Measurements from ENCODE around the gene ENOX1.

ENOX1 gene

GRCh38 chr13:43653980-43654379 lies 132.8 kb downstream of the ENOX1 start:
- no peaks in the 10 kb centered on the region for H3K9me3 Mint-ChIP-seq
- H3K36me3 Mint-ChIP-seq (ENCODE audit: low read depth): no peaks in the 10 kb centered on the region
- peaks cover 23% of the 10 kb centered on the region for H3K27me3 Mint-ChIP-seq (ENCODE audit: low read depth)
- H3K4me3 Mint-ChIP-seq: no peak overlapping the region
- no peaks in the 10 kb centered on the region for H3K4me1 Mint-ChIP-seq (ENCODE audit: low read depth)
- no peak overlapping the region for H3K27ac Mint-ChIP-seq

GRCh38 chr13:43653395-43653794 lies 133.4 kb downstream of the ENOX1 start:
- H3K4me1 Mint-ChIP-seq (ENCODE audit: low read depth): no peaks in the 10 kb centered on the region
- no peak overlapping the region for H3K27ac Mint-ChIP-seq
- no peak overlapping the region for H3K4me3 Mint-ChIP-seq
- H3K9me3 Mint-ChIP-seq: no peaks in the 10 kb centered on the region
- H3K27me3 Mint-ChIP-seq (ENCODE audit: low read depth): peaks cover 17% of the 10 kb centered on the region
- no peaks in the 10 kb centered on the region for H3K36me3 Mint-ChIP-seq (ENCODE audit: low read depth)

GRCh38 chr13:43652760-43653159 lies 134.0 kb downstream of the ENOX1 start:
- Mint-ChIP-seq H3K4me3 (no peak overlapping the region), H3K27ac (no peak overlapping the region), H3K9me3 (no peaks in the 10 kb centered on the region), H3K27me3 (ENCODE audit: low read depth) (peaks cover 14% of the 10 kb centered on the region), H3K36me3 (ENCODE audit: low read depth) (no peaks in the 10 kb centered on the region), H3K4me1 (ENCODE audit: low read depth) (no peaks in the 10 kb centered on the region)

DNA sequence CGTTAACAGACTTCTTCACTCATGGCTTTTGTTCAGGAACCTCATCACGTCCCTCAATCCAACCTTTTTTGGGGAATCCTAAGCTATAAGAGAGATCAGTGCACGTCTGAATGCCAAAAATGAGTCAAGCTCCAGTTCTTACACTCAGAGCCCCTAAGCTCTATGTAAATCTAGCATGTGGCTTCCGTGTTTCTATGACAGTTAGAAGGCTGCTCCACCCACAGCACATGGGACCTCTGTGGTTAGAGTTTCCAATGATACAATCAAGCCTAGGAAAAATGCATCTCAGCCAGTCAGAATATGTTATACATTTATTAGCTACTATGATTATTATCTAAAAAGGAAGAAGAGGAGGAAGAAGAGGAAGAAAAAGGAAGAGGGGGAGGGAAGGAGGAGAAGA lies 135.9 kb downstream of the ENOX1 start:
- no peaks in the 10 kb centered on the region for H3K36me3 Mint-ChIP-seq (ENCODE audit: low read depth)
- no peak overlapping the region for H3K27ac Mint-ChIP-seq
- no peak overlapping the region for H3K4me3 Mint-ChIP-seq
- no peaks in the 10 kb centered on the region for H3K9me3 Mint-ChIP-seq
- H3K27me3 Mint-ChIP-seq (ENCODE audit: low read depth): peaks cover 12% of the 10 kb centered on the region
- no peaks in the 10 kb centered on the region for H3K4me1 Mint-ChIP-seq (ENCODE audit: low read depth)

- H3K4me1 Mint-ChIP-seq (ENCODE audit: low read depth): no peaks in the 10 kb centered on the region
- no peak overlapping the region for H3K27ac Mint-ChIP-seq
- H3K4me3 Mint-ChIP-seq: no peak overlapping the region
- H3K36me3 Mint-ChIP-seq (ENCODE audit: low read depth): no peaks in the 10 kb centered on the region
- no peaks in the 10 kb centered on the region for H3K27me3 Mint-ChIP-seq (ENCODE audit: low read depth)
- H3K9me3 Mint-ChIP-seq: no peaks in the 10 kb centered on the region
These were observed 138.0 kb downstream of the ENOX1 start for GRCh38 chr13:43648733-43649132.

- Mint-ChIP-seq H3K9me3 (no peaks in the 10 kb centered on the region), H3K27ac (no peak overlapping the region), H3K4me3 (no peak overlapping the region), H3K27me3 (ENCODE audit: low read depth) (no peaks in the 10 kb centered on the region), H3K36me3 (ENCODE audit: low read depth) (no peaks in the 10 kb centered on the region), H3K4me1 (ENCODE audit: low read depth) (no peaks in the 10 kb centered on the region)
These were observed 139.3 kb downstream of the ENOX1 start for GRCh38 chr13:43647471-43647870.

DNA sequence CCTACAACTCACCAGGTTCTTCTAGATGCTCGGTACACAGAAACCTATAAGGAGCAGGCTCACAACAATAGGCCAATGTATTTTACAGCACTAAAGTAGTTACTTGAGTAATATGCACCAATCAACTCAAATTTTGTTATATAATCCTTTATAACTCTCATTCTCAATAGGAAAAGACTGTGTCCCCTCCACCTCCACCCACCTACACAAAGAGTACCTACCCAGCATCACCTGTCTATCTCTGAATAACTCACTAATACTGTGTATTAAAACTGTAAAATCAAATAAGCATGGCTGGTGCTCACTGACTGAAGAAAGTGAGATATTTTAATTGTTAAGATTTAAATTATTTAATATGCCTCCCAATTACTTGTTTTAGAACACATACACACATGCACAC lies 146.3 kb downstream of the ENOX1 start:
- no peaks in the 10 kb centered on the region for H3K4me1 Mint-ChIP-seq (ENCODE audit: low read depth)
- peaks cover 6% of the 10 kb centered on the region for H3K27me3 Mint-ChIP-seq (ENCODE audit: low read depth)
- no peaks in the 10 kb centered on the region for H3K9me3 Mint-ChIP-seq
- no peak overlapping the region for H3K27ac Mint-ChIP-seq
- H3K4me3 Mint-ChIP-seq: no peak overlapping the region
- no peaks in the 10 kb centered on the region for H3K36me3 Mint-ChIP-seq (ENCODE audit: low read depth)

DNA sequence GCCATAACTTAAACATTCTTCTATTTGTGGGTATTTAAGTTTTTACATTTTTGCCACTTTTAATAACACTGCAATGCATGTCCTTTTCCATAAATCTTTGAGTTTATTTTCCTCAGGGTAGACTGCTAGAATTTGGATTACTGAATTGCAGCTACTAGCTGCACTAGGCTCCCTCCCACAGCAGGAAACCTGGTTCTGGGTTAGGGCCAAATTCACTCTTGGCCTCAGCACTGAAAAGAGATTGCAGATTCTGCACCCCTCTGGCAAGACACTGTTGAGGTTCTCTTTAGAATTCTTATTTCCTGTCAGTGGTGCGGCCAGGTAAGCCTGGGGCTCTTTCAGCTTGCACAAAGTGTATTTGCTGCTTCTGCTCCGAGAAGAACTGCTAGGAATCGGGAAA lies 155.7 kb downstream of the ENOX1 start:
- Mint-ChIP-seq H3K27ac (no peak overlapping the region), H3K27me3 (ENCODE audit: low read depth) (no peaks in the 10 kb centered on the region), H3K36me3 (ENCODE audit: low read depth) (no peaks in the 10 kb centered on the region), H3K9me3 (no peaks in the 10 kb centered on the region), H3K4me3 (no peak overlapping the region), H3K4me1 (ENCODE audit: low read depth) (no peaks in the 10 kb centered on the region)

DNA sequence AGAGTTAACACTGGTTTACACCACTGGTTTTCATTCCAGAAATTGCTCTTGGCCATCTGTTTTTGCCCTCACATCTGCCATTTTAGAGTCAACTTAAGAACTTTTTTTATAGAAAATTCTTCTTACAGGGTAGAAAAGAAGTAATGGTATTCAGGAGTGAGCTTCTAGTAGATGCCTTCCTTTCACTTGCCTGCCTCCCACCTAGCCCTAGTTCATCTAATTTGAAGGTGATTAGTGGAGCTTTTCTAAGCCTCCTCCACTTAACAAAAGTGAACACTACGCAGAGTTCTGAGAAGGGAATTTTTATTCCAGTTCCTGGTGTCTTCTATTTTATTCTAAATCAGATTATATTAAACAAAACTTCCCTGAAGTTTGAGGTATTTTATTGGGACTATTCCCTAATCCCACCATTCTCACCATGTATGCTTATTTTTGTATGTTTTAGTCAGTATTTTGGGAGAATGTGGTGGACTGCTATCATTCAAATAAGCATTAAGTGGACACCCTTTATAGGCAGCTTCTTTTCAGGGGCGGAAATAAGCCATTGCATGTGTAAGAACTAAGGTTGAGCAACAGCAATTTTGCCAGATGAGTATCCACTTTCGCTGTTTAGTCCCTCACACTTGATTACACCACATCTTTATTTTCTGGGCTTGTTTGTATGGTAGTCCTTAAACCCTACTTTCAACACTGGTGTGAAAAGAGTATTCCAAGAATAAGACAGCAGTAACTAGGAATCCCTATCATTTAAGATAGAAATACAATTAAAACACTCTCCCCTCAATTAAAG lies 156.9 kb downstream of the ENOX1 start:
- no peaks in the 10 kb centered on the region for H3K4me1 Mint-ChIP-seq (ENCODE audit: low read depth)
- H3K27ac Mint-ChIP-seq: no peak overlapping the region
- H3K9me3 Mint-ChIP-seq: no peaks in the 10 kb centered on the region
- H3K27me3 Mint-ChIP-seq (ENCODE audit: low read depth): no peaks in the 10 kb centered on the region
- no peaks in the 10 kb centered on the region for H3K36me3 Mint-ChIP-seq (ENCODE audit: low read depth)
- no peak overlapping the region for H3K4me3 Mint-ChIP-seq

GRCh38 chr13:43626994-43627393 lies 159.8 kb downstream of the ENOX1 start:
- Mint-ChIP-seq H3K27me3 (ENCODE audit: low read depth) (no peaks in the 10 kb centered on the region), H3K9me3 (peaks cover 4% of the 10 kb centered on the region), H3K4me3 (no peak overlapping the region)

DNA sequence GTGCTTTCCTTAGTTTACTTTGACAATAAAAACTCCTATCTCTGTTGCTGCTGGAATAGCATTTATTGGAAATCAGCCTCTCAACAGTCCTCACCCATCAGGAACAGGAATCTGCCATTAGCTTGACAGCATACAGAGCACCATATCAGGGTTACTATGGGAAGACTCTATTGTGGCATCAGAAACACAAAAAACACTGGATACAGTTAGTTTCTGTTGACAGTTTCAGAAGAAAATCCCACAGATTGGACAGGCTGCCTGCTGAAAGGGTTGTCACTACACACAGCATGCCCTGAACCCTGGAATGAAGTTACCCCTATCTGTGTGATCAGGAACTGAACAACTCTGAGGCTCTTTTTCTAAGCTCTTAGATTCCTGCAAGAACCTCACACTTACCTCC lies 172.7 kb downstream of the ENOX1 start:
- Mint-ChIP-seq H3K4me3 (no peak overlapping the region), H3K27me3 (ENCODE audit: low read depth) (no peaks in the 10 kb centered on the region), H3K27ac (no peak overlapping the region), H3K4me1 (ENCODE audit: low read depth) (no peaks in the 10 kb centered on the region), H3K36me3 (ENCODE audit: low read depth) (no peaks in the 10 kb centered on the region), H3K9me3 (no peaks in the 10 kb centered on the region)

More at GRCh38 chr13:43626994-43627393, 159.8 kb downstream of the ENOX1 start:
- no peaks in the 10 kb centered on the region for H3K36me3 Mint-ChIP-seq (ENCODE audit: low read depth)
- no peaks in the 10 kb centered on the region for H3K4me1 Mint-ChIP-seq (ENCODE audit: low read depth)
- no peak overlapping the region for H3K27ac Mint-ChIP-seq

DNA sequence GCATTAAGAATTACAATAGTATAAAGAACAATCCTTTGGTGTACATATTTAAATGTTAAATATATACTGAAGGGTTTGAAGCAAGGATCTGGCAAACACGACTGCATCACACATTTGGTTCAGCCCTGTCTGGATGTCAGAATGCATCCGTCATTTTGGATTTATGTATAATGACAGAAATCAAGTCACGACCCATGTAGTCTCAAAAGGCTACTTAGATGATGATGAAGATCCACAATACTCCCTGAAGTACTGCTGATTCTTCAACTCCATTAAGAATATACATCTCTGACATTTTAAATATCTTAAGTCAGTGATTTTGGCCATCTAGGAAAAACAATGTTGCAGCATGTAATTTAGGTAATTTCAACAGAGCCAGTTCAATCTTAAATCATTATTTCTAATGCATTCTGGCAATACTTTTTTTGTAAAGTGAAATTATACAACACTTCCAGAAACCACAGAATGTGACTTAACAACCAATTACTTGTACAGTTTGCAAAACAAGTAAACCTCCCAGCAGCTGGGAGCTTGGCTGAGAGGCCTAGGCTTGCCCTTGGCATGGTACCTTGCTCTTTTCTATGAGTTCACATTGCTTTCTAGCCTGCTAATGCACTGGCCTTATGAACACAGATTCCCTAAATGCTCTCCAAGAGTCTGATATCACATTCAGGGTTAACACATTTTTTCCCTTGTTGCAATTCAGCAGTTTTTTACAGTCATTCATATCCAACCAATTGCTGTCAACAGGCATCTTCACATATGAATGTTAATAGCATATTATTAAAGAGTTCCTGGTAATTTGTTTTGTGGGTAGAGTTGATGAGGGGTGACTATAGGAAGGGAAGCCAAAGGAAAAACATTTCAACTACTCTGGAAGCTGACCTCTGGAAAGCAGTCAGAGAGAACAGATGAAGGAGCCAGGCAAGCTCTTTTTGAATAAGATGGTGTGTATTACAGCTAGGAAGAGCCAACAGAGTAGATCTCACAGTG lies 175.2 kb downstream of the ENOX1 start:
- Mint-ChIP-seq H3K27me3 (ENCODE audit: low read depth) (no peaks in the 10 kb centered on the region), H3K36me3 (ENCODE audit: low read depth) (no peaks in the 10 kb centered on the region), H3K9me3 (no peaks in the 10 kb centered on the region), H3K27ac (no peak overlapping the region), H3K4me1 (ENCODE audit: low read depth) (no peaks in the 10 kb centered on the region), H3K4me3 (no peak overlapping the region)

- H3K4me1 Mint-ChIP-seq (ENCODE audit: low read depth): no peaks in the 10 kb centered on the region
- no peak overlapping the region for H3K27ac Mint-ChIP-seq
- H3K9me3 Mint-ChIP-seq: peaks cover 5% of the 10 kb centered on the region
- no peaks in the 10 kb centered on the region for H3K27me3 Mint-ChIP-seq (ENCODE audit: low read depth)
- H3K36me3 Mint-ChIP-seq (ENCODE audit: low read depth): no peaks in the 10 kb centered on the region
- H3K4me3 Mint-ChIP-seq: no peak overlapping the region
These were observed 178.2 kb downstream of the ENOX1 start for GRCh38 chr13:43608400-43609137.

DNA sequence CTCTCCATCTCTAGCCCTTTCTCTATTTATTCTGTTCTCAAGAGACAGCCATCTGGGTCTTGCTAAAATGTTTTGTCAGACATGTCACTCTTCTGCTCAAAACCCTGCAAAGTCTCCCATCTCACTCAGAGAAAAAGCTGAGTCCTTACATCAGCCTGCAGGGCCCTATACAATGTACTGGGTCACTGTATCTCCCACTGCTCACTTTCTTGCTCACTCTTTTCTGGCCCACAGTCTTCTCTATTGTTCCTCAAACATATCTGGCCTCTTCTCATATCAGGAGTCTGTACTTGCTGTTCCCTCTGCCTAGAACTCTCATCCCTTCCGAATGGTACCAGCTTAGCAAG lies 189.2 kb downstream of the ENOX1 start:
- no peaks in the 10 kb centered on the region for H3K9me3 Mint-ChIP-seq
- H3K4me1 Mint-ChIP-seq (ENCODE audit: low read depth): peaks cover 5% of the 10 kb centered on the region
- H3K36me3 Mint-ChIP-seq (ENCODE audit: low read depth): no peaks in the 10 kb centered on the region
- H3K27me3 Mint-ChIP-seq (ENCODE audit: low read depth): no peaks in the 10 kb centered on the region
- no peak overlapping the region for H3K27ac Mint-ChIP-seq
- no peak overlapping the region for H3K4me3 Mint-ChIP-seq
